ENCODE measurements around the gene TTC23.
A peak's percentile ranks its signal among the peaks of the same experiment; 100 is the strongest.

TTC23 gene

DNA sequence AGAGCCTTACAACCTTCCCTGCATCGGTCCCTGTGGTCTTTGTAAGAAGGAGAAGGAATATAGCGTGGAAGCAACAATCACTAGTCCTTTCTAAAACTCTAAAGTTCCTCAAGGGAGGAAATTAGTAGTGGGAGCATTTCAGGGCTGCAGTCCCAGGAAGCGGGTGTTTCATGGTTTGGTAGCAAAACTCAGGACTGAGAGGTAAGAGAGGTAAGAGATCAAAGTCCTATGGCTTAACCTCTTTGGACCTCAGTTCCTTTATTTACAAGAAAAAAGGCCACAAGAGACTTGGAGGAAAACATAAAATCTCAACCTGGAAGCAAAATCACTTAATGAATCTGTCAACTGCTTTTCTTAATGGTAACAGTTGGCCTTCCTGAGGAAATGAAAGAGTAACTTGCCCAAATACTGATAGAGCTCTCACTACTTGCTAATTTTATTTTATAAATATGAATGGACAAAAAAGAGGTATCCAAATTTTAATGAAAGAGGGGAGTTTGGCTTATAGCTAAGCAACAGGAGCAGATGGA, 16.2 kb upstream of the TTC23 start:
- TF ChIP-seq, protein P1, sequence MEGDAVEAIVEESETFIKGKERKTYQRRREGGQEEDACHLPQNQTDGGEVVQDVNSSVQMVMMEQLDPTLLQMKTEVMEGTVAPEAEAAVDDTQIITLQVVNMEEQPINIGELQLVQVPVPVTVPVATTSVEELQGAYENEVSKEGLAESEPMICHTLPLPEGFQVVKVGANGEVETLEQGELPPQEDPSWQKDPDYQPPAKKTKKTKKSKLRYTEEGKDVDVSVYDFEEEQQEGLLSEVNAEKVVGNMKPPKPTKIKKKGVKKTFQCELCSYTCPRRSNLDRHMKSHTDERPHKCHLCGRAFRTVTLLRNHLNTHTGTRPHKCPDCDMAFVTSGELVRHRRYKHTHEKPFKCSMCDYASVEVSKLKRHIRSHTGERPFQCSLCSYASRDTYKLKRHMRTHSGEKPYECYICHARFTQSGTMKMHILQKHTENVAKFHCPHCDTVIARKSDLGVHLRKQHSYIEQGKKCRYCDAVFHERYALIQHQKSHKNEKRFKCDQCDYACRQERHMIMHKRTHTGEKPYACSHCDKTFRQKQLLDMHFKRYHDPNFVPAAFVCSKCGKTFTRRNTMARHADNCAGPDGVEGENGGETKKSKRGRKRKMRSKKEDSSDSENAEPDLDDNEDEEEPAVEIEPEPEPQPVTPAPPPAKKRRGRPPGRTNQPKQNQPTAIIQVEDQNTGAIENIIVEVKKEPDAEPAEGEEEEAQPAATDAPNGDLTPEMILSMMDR (IDR thresholded peaks at IDR 0.05; ENCODE audit: low read depth, low read length) = no peak

DNA sequence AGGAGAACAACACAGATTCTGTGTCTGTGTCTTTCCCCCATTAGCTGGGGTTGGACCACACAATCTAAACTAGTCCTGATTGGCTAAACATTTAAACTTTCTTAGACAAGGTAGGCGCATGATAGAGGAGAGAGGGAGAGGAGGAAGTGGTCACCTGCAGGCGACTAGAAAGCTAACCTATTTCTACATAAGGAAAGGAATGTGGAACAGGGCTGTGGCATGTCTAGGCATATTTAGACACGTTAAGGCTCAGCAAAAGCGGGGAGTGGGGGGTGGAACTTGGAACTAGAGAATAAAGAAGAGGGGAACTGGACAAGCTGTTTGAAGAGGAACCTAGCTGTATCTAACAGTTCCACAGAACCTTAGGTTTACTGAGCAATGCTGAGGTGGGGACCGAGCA, 14.7 kb upstream of the TTC23 start:
- TF ChIP-seq, protein P1 (IDR thresholded peaks at IDR 0.05; ENCODE audit: low read depth, low read length) = no peak
- H3K4me3 ChIP-seq (ENCODE audit: low read depth, low read length) = no peak overlapping the region

More for the DNA sequence above, 16.2 kb upstream of the TTC23 start:
- H3K4me3 ChIP-seq (ENCODE audit: low read depth, low read length) = no peak overlapping the region

DNA sequence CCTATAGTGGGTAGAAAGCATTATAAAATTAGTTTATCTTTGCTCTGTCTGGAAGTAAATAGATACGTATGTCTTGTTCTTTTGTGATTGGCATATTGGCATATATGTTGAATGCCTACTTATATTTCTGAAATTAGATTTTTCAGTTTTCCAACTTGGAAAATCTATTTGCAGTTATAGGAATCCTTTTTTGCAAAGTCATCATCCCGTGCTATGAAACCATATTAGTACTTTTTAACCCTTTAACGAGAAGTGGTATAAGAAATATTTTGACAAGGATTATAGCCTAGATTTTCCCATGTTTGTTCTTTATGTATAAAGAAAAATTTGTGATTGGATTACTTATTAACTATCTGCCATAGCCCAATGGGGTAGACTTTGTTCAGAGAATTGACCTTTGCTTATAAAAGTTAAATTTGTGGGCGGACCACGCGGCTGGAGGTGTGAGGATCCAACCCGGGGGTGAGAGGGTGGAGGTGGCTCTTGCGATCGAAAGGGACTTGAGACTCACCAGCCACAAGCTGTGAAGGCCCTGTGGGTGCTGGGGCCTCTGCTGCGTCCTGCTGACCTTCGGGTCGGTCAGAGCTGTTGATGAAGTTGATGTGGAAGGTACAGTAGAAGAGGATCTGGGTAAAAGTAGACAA, 7.8 kb upstream of the TTC23 start:
- TF ChIP-seq, protein P1 (IDR thresholded peaks at IDR 0.05; ENCODE audit: low read depth, low read length) = no peak
- H3K4me3 ChIP-seq (ENCODE audit: low read depth, low read length) = no peak overlapping the region

DNA sequence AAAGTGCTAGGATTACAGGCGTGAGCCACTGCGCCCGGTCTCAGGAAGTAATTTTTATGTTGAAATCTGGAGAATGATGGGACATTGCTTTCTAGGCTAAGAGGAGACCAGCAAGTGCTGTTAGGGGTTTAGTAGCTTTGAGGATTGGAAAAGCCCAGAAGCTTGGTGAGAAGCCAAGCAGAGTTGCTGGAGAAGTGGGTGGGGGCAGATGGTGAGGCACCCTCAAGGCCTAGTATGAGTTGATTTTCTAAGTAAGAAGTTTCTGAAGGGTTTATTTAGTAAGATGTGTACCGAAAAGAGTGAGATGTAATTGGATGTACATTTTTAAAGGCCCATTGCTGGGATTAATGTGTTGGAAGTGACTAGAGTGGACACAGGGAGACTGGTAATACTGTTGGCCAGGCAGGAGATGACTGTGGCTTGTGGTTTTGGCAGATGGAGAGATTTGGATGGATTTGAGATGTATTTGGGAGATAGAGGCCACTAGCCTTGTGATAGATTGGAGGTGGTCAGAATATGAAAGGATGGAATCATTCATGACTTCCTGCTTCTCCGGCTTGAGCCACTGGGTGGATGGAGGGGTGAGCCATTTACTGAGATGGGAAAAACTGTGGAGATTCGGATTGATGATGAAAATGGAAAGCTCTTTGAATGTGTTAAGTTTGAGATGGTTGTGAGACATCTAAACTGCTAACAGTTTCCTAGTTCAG, 4.2 kb upstream of the TTC23 start:
- TF ChIP-seq, protein P1 (IDR thresholded peaks at IDR 0.05; ENCODE audit: low read depth, low read length) = no peak
- no peak overlapping the region for H3K4me3 ChIP-seq (ENCODE audit: low read depth, low read length)

DNA sequence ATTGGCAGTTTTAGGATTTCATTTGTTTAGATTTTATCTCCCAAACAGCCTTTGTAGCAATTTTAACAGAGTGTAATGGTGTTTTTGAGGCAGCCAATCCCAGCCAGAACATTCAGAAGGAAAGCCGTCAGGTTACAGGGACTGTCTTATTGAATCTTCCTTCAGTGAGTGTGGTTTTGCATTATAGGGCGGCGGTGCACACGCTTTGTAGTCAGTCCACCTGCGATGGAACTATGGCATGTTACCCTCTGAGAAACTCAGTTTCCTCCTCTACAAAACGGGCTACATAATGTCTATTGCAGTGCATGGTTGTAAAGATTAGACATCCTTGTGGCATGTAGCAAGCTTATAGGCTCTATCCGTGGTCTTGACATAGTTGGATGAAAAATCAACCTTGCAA, 2.9 kb upstream of the TTC23 start:
- H3K4me3 ChIP-seq (ENCODE audit: low read depth, low read length) = peak overlapping the region; percentile 77
- TF ChIP-seq, protein P1 (IDR thresholded peaks at IDR 0.05; ENCODE audit: low read depth, low read length) = no peak

DNA sequence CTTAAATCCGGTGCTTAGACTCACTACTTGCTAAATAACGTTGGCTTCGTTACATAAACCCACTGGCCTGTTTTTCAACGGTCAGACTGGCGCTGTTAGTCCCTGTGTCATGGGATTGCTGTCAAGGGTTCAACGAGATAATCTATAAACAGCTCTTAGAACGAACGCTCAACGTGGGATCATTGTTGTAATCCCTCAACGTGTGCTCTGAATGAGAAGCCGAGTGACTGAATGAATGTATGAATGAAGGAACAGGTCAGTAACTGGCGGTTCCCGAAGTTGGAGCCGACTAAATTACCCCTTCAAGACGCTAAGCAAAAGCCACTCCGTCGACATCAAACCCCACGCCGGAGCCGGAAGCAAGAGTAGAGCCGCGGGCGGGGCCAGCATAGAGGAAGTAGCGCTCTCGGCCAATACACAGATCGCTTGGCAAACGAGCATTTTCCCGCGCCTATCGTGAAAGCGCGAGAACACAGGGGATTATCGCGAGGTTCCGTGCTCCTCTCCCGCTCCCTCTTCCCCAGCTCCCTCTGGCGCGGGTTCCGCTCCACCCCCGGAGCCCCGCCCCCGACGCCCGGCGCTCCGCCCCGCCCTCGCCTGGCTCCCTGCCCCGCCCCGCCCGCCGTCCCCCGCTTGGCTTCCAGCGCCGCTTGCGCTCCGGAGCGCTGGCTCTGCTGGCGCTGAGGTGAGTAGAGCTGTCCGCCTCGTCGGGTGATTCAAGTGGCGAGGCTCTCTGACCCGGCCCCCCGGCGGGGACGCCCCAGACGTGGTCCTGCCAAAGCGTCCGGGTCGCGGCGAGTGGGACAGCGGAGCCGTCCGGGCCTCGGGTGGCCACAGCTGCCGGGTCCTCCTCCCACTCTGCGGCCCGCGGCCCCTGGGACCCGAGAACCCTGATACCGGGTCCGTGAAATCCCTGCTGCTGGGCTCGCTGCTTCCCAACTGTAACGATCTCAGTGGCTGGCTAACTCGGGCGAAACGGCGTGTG, 1.8 kb upstream of the TTC23 start, which contains the start of gene LRRC28:
LRRC28 (plus strand) TSS at position 625 of the 985 bp plus-strand sequence. CDS start 4,477 bp downstream, outside the sequence.
- TF ChIP-seq, protein P1 (IDR thresholded peaks at IDR 0.05; ENCODE audit: low read depth, low read length) = no peak
- peak within 1 kb of the TSS; percentile 77 for H3K4me3 ChIP-seq (ENCODE audit: low read depth, low read length)

Measured in WI38 (cell line).